DMS 273 treated with DMSO at 0.1 percent for 48 hours (cell line): Measurements from ENCODE around the gene NFIX.
A peak's percentile ranks its signal among the peaks of the same experiment; 100 is the strongest.

Experiments
- DNase-seq: peaks from one replicate; lab custom pipeline; 2025; lab: John Stamatoyannopoulos, UW

Gene NFIX

DNA sequence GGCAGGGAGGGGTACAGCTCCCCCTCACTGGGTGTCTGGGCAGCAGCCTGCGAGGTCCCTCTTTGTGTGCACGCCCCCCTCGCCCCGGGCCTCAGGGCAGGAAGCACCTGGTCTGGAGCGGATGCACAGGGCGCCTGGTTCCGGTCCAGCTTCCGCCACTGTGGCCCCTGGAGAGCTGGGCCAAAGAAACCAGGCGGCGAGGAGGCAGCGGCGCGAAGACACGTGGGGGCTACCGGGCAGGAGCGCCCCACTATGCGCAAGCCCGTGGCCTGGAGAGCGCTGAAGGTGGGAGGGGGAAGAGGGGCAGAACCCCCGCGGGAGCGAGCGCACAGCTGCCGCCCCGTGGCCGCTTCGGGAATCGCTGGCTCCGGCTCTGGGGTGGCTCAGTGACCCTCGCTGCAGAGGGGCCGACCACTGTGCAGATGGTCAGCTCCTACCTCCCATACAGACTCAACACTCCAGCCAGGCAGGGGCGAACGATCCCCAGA lies 109.1 kb downstream of the NFIX start:
- no peak for DNase-seq

DNA sequence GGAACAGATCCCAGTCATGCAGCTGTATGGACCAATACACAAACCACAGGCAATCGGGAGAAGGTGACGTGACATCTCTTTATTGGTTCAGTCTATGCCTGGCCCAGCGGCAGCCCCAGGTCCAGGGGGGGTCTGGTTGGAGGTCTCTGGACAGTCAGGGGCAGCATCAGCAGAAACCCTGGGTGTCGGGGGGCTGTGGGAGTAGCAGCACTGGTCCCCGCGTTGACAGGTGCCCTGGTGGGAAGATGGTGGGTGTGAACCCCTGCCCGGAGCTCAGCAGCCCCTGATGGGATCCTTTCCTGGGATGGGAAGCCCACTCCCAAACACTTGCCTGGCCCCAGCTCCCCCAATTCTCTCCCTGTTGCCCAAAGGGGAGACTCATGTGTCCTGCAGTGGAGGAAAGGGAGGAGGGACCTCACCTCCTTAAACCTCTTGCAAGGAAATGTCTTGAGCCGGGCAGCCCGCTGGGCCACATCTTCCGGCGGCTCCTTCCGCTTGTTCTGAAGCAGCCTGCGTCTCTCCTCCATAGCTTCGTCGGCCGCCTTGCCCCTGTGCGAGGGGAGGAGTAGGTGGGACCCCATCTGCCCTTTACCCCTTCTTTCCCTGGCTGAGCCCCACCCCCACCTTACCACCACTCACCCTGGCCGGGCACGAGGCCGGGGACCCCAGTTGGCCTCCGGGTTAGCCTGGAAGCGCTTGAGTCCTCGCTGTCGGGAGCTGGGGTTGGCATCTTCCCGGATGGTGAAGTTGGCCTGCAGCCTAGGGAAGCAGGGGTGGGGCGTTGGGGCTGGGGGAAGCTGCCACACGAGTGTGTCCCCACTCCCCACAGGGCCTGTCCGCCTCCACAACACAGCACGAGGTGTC lies 109.8 kb downstream of the NFIX start:
- no peak for DNase-seq

DNA sequence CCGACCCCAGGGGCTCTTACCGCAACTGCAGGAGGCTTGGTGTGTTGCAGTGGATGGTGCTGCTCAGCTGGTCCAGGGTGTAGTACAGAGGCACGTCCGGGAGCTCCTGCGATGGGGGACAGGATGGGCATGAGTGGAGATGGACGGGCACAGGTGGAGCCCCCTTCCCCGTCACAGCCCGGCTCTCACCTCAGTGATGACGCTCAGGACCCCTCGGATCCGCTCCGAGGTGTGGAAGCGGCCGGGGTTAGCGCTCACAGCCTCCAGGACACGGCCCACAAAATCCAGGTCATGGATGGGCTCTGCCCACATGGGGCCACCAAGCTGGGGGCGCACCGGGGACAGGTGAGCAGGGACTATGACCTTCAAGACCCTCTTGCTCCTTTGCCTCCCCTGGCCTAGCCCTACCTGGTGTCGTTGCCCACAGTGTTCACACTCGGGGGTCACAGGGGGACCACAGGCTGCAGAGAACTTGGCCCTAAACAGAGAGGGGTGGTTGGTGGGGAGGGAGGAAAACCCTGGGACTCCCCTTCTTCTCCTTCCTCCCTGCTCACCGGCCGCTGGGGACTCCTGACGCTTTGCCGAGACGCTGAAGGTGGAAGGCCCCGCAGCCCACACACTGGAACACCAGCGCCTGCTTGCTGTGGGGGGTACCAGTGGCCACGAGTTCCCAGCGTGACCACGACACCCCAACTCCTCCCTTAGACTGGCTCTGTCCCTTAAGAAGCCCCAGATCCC lies 114.3 kb downstream of the NFIX start:
- DNase-seq, result no peak

DNA sequence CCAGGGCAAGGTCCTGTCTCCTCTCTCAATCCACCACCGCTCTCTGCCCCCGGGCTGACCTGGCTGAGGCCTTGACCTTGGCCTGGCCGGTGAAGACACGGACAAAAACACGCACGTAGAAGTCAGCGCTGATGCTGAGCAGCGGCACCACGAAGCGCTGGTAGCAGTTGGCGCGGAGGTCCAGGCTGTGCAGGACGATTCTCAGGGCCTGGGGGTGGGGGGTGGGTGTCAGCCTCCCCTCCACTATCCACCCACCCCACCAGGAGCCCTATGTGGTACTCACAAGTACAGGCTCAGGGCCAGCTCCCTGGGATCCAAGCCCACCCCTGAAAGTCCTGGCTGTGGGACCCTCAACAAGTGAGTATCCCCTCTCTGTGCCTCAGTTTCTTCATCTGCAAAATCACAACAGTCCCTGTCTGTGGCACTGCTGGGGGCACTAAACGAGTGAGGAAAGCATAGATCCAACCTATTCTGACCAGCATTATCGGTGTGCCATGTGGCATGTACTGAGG lies 114.9 kb downstream of the NFIX start:
- no peak for DNase-seq

DNA sequence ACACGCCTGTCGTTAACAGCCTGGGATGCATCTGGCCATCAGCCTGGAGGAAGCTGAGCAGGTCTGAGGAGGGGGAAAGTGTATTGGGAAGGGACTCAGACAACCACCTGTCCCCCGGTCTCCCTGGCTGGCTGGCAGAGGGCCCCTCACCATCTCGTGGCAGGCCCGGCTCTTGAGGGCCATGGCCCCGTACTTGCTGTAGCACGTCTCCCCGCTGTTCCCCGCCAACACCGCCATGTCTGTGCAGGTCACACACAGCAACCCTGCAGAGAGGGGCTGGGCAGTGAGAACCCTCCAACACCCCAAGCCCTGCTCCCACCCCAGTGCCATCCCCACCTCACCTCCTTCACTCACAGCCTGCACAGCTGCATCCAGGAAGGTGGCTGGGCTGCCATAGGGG lies 117.3 kb downstream of the NFIX start:
- DNase-seq, result no peak

DNA sequence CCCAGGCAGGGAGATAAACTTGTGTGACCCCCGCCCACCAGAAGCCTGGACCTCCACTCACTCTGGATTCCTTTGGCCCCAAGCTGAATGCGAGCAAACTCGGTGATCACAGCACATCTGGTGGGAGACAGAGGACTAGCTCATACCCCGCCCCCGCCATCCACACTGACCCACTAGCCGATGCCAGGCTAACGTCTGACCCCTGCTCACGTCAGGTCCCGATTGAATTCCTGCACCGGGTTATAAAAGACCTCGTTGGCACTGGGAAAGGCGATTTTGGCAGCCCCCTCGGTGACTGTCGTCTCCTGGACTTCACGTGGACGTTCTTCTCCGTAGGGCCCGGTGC lies 120.6 kb downstream of the NFIX start:
- no peak for DNase-seq

DNA sequence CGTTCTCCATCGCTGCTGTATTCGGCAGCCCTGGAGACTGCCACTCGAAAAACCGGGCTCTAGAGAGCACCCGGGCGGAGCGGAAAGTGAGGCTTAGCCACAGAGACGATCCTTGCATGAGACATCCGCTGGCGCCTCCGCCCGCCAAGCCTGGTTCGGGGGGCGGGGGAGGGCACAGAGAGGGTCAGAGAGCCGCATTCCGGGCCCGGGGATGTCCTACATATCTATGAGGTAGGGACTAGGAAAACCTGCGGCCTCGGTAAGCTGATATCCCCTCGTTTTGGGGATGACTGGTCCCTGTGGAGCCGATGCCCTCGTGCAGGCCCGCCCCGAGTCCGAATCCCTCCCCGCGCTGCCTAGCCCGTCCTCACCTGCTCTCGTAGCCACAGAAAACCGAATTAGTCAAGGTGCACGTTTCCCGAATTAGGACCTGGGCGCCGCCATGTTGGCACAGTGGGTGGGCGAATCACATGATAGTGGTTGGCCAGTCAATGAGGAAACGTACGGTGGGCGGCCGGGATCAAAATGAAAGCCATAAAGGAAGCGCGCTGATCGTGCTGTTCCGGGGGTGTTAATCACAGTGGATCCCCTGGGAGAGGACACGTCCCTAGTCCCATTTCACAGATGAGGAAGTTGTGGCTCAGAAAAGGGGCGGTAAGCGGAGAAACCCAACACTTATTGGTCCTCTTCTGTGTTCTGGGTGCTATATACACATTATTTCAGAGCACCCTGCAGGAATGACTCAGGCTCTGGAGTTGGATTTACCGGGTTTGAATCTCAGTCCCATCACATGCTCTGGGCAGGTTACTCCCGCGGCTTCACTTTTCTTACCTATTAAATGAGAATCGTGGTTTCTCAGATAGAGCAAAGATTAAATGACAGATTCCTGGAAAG lies 121.3 kb downstream of the NFIX start, which contains the start of gene TRMT1:
Gene TRMT1, minus strand, starts transcription at position 459 of the 894 bp plus-strand sequence. Its CDS starts 341 bp downstream, at position 118.
- peak; percentile 89 for DNase-seq

DNA sequence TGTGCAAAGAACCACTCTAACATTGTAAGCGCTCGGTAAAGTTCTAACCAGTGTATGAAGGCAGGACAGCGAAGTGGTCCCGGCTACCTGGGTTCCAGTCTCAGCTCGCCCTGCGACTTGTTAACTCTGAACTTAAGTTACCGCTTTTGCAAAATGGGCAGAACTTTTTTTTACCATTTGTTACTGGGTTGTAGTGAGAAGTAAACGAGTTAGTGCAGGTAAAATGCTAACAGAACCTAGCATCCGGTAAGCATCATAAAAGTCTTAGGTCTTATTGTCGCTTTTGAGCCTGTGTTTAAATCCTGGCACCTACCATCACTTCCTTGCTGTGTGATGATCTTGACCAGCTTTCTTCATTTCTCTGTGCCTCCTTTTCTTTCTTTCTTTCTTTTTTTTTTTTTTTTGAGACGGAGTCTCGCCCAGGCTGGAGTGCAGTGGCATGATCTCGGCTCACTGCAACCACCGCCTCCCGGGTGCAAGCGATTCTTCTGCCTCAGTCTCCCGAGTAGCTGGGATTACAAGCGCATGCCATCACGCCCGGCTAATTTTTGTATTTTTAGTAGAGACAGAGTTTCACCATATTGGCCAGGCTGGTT lies 122.0 kb downstream of the NFIX start:
- DNase-seq, result no peak

DNA sequence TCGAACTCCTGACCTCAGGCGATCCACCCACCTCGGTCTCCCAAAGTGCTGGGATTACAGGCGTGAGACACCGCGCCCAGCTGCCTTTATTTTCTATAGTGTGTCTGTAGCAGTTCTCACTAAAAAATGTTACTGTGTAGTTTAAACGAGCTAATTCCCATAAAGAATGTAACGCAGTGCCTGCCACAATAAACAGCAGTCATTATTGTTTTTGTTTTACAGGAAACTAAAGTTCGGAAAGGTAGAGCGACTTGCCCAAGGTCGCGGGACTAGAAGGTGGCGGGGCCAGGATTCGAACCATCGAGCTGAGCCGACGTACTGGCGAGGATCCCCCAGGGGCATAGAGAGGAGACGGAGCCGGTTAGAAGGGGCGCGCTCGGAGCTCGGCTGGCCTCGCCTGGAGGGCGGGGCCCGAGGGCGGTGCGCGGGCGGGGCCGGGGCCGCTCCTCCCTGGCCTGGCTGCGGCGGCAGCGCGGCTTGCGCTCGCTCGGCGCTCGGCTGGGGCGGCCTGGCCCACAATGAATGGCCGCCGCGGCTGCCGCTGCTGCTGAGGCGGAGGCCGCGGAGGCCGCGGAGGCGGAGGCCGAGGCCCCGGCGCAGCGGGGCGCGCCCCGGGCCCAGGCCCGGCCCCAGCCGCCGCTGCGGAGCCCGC lies 122.6 kb downstream of the NFIX start, which contains the start of gene NACC1:
Gene NACC1, plus strand, starts transcription at position 493 of the 652 bp plus-strand sequence. CDS start 16,944 bp downstream, outside the sequence.
- peak; percentile 72 for DNase-seq

DNA sequence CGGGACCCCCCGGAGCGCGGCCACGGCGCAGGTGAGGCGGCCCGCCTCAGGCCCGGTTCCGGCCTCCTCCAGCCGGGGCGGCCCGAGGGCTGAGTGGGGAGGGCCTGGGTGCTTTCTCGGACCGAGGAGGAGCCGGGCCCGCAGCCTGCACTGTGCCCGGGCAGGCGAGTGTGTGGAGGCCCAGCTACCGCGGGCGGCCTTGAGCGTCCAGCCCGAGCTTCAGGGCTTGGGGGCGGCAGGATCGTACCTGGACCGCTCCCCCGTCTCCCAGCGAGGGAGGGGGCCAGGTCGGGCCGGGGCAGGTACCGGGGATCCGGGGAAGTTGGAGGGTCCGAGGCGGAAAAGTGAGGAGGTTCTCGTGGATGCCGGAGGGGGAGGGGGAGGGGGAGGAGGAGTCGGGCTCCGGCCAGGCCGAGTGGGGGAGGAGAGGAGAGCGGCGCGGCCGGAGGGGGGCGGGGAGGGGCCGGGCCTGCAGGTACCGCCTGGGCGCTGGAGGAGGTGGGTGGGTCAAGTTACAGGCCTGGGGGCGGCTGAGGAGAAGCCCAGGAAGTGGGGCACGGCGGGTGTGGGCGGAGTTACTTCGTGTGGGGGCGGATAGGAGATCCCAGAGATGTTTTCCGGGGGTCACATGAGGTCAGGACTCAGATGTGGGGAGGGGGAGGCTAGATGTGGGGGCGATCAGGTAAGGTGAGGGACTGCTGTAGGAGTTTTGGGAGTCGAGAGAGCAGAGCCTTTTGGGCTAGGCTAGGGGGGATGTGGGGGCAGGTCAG lies 123.3 kb downstream of the NFIX start:
- no peak for DNase-seq

DNA sequence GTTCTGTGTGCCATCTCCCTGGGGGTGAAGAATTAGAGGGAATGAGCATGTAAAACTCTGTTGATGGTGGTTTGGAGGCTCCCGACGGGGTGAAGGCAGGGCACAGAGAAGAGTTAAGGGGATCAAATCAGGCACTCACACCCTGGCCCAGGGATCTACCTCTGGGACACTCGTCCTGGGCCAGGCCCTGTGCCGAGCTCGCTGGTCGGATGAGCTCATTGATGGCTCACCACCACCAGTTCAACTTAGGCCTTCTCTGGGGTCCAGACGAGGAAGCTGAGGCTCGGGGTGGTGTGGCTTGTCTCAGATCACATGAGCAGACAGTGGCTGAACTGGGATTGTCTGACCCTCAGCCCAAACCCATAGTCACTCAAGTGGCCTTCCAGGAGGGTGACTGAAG lies 124.4 kb downstream of the NFIX start:
- no peak for DNase-seq

DNA sequence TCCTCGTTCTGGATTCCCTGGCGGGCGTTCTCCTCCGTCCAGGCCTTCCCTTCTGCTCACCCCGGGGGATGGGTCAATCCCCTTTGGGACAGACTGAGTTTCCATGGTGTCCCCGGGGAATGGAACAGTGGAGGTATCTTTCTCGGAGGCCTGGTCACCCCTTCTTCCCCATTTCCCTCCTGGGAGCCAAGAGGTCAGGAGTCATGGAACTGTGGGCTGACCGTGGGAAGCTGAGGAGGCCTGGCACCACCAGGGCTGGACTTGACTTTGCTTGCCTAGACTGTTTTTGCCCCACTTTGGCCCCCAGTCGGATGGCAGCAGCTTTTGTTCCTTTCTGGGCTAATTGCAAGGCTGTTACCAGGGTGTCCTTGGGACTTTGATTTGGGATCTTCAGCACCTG lies 124.8 kb downstream of the NFIX start:
- no peak for DNase-seq

DNA sequence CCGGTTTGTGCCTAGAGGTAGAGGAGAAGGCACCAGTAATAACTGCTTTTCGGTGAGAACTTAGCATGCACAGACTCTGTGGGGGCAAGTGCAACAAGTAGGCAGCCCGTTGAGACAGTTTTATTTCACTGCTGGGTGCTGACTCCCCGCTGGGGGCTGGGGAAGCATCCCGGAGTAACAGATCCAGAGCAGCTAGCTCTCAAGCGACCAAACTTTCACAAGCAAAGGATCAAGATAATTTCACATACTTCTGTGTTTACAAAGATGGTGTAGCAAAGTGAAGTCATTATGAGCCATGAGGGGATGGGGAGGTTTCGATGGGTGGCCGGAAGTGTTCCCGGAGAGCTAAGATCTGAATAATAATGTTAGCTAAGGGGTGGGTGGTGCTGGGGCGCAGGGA lies 125.5 kb downstream of the NFIX start:
- no peak for DNase-seq

DNA sequence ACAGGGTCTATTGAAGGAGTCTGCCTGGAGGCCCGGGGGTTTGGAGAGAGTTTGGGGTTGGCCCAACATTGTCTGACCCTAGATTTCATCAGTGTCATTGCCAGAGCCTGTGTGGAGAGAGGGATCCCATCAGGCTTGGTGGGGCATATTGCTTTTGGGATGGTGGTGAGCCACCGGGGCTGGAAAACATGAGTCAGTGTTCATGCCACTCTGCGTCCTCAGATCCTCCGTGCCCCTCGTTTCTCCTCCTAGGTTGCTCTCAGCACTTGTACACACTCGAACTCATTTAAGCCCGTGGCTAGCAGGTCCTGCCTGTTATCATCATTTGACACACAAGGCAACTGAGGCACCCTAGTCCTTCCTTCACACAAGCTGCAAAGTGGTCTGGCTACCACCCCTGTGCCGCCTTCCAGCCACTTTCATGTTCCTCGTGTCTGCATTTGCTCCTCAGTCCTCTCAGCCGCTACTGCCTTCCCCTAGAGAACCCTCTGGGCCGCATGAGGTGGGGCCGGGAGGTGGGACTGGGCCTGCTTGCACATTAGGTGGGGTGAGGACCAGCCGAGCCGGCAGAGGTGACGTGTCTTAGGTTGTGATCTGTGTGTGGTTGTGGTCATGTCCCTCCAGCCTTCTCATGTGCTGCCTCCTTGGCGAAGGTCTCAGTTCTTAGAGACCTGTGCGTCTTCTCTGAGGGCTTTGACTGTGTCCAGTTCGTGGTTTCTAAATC lies 126.4 kb downstream of the NFIX start:
- DNase-seq, result no peak

DNA sequence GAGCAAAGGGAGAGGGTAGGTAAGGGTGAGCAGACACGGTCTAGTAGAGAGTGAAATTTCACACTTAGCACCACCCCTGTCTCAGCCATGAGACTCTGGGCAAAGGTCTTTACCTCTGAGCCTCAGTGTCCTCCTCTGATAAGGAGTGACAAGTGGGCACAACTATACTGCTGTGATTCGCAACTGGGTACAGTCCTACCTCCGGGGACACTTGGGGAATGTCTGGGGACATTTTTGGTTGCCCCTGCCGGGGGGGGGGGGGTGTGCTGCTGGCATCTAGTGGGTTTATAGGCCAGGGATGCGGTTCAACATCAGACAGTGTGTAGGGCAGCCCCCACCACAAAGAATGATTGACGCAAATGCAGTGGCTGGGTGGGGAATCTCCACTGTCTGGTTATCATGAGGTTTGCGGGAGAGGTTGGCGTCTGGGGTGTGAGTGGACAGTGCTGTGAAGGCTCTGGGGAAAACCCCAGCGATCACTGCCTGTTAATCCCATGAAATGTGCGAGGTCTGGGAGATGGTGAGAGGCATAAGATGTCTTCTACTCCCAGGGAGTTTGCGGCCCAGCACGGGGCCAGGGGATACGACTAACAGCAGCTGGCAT lies 127.1 kb downstream of the NFIX start:
- DNase-seq, result no peak

DNA sequence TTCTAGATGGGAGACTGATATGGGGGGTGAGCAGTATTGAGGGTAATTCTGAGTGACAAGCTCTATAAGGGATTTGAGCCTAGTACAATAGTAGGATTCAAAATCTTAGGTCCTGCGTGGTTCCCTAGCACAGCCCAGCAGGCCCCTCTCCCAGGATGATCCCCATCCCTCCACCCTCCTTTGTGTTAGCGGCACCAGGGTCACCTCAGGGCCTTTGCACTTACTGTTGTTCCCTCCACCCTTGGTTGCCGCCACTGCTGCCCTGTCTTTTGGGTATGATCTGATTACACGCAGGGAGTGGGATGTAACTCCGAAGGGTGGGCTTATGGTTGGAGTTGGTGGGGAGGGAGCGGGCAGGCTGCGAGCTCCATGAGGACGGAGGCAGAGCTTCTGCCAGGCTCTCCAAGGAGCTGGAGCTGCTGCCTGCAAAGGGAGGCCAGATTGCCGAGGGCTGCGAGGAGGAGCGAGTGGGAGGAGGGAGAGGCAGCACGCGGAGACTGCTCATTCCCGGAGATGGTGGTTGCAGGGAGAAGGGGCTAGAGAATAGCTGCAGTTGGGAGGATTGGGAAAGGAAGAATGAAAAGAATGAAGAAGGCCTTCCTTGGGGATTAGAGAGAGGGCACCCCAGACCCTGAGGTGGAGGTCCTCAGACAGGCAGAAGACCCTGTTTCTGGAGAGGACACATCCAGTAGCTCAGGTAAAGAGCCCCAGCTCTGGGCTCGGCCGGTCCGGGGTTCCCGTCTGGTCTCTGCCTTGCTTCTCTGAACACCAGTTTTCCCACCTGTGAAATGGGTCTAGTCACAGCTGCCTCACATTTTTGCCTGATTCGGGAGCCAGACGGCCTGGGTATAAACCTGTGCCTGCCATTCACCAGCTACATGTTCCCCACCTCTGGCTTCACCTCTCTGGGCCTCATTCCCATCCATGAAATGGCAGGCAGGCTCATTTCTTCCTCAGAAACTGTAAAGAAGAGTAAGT lies 128.0 kb downstream of the NFIX start:
- DNase-seq, result no peak

DNA sequence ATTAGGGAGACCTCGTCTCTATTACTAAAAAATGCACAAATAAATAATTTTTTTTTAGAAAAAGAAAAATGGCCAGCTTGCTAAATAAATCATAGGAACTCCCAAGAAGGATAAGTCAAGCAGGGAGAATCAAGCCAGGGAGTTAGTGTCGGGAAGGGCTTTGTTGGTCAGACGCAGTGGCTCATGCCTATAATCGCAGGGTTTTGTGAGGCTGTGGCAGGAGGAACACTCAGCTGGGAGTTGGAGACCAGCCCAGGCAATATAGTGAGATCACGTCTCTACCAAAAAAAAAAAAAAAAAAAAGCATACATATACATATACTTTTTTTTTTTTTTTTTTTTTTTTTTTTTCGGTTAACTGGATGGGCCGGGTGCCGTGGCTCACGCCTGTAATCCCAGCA lies 131.8 kb downstream of the NFIX start:
- DNase-seq, result no peak
